ENCODE measurements around the gene TMEM254. TPM values are rescaled to one million over a fixed set of nuclear protein-coding genes. Genes with fewer than 3 reads are reported as not detected.
"Not testable (repeated sequence)": the region's sequence is repeated elsewhere in the genome, so short reads cannot be mapped to it uniquely, and the experiment has no call there.

TMEM254 gene
- total RNA-seq, 4 donors from 2014 or later, result 0.73 to 7.4 (median 4.8) TPM

DNA sequence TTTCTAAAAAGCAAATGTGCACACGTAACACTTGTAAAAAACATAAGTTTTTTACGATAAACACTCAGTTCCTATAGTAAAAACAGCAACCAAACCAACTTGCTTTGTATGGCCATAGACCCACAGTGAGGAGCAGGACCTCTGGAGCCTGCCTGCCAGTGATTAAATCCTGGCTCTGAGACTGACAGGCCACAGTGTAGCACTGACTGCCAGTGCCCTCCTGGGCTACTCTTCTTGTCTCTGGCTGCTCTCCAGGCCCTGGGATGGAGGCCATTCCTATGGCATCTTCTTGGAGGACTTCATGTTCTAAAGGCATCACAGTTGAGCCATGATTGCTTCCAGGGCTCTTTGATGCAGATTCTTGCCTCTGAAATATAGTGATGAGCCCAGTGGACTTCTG is 22.7 kb upstream of the TMEM254 start:
- ATAC-seq (no peak), DNase-seq (no peak)
- no peaks in the 10 kb centered on the region for H3K27me3 ChIP-seq
- in situ Hi-C loops (cut with MboI; ENCODE audit: low sequenced_read_pairs in 4 of 4) (loop anchor here in 1 of 4 donors (25.0 kb wide), 1 partner anchor 157 kb away; the partner anchor contains the start of gene ANXA11), intact Hi-C loops (cut with DNase I; ENCODE audit: low total_unique reads) (loop anchor here (5.0 kb wide), 1 partner anchor 82 kb away; no protein-coding TSS in a partner anchor)
- H3K4me3 ChIP-seq, result no peak overlapping the region
- no peak for TF ChIP-seq POLR2A (IDR thresholded peaks at IDR 0.05)
- TF ChIP-seq, protein P1, sequence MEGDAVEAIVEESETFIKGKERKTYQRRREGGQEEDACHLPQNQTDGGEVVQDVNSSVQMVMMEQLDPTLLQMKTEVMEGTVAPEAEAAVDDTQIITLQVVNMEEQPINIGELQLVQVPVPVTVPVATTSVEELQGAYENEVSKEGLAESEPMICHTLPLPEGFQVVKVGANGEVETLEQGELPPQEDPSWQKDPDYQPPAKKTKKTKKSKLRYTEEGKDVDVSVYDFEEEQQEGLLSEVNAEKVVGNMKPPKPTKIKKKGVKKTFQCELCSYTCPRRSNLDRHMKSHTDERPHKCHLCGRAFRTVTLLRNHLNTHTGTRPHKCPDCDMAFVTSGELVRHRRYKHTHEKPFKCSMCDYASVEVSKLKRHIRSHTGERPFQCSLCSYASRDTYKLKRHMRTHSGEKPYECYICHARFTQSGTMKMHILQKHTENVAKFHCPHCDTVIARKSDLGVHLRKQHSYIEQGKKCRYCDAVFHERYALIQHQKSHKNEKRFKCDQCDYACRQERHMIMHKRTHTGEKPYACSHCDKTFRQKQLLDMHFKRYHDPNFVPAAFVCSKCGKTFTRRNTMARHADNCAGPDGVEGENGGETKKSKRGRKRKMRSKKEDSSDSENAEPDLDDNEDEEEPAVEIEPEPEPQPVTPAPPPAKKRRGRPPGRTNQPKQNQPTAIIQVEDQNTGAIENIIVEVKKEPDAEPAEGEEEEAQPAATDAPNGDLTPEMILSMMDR (IDR thresholded peaks at IDR 0.05 in 4 of 5, conservative IDR thresholded peaks at IDR 0.05 in 1 of 5), result no peak
- no peaks in the 10 kb centered on the region for H3K9me3 ChIP-seq
- no peak overlapping the region for H3K27ac ChIP-seq
- no peaks in the 10 kb centered on the region for H3K4me1 ChIP-seq
- no peaks in the 10 kb centered on the region for H3K36me3 ChIP-seq

DNA sequence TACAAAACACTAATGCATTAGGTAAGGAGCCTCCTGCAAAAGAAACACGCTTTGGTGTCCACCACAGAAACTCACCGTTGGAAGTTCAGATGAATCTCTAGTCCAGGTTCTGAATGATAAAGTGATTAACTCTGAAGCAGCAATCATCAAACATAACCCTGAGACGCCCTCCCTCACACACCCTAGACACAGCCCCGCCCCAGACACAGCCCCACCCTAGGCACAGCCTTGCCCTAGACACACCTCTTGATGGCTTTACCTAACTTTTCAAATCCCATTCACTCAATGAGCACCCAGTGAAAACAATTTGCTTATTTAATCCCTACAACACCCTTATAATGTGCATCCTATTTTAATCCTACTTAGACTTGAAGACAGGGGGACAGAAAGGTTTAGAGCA is 21.3 kb upstream of the TMEM254 start:
- ATAC-seq (no peak), DNase-seq (no peak)
- Histone ChIP-seq H3K4me1 (no peaks in the 10 kb centered on the region), H3K36me3 (no peaks in the 10 kb centered on the region), H3K27me3 (no peaks in the 10 kb centered on the region), H3K27ac (no peak overlapping the region), H3K4me3 (no peak overlapping the region), H3K9me3 (no peaks in the 10 kb centered on the region)
- no peak for TF ChIP-seq POLR2A (IDR thresholded peaks at IDR 0.05)
- TF ChIP-seq, protein P1 (IDR thresholded peaks at IDR 0.05 in 4 of 5, conservative IDR thresholded peaks at IDR 0.05 in 1 of 5), result no peak
- intact Hi-C loops (cut with DNase I; ENCODE audit: low total_unique reads) (loop anchor here (5.0 kb wide), 1 partner anchor 80 kb away; no protein-coding TSS in a partner anchor), in situ Hi-C loops (cut with MboI; ENCODE audit: low sequenced_read_pairs in 4 of 4) (loop anchor here in 1 of 4 donors (25.0 kb wide), 1 partner anchor 155 kb away; the partner anchor contains the start of gene ANXA11)

DNA sequence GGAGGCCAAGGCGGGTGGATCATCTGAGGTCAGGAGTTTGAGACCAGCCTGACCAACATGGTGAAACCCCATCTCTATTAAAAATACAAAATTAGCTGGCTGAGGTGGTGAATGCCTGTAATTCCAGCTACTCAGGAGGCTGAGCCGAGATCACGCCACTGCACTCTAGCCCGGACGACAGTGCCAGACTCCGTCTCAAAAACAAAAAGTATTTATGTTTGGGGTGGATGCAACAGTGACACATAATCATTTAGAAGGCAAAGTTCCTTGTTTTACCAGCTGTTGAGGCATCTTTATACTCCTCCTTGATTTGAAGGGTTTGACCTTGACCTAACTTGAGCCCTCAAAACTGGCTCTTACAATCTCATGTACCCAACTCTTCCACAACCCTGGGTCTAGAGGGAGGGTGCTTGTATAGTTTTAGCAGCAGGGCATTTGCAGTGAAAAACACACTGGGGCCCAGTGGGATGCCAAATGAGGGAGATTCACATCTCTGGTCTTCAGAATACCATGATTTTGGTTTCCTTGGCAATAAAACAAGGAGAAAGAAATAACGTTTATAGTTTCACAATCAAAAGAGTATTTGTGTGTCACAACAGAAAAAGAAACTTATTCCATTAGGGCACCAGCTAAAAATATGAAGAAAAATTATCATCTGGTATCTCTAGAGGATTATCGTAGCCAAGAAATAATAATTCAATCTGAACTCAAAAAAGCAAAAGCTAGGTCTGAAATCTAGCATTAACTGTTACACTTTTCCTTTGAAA is 14.2 kb upstream of the TMEM254 start:
- intact Hi-C loops (cut with DNase I; ENCODE audit: low total_unique reads) (no loop called here), in situ Hi-C loops (cut with MboI; ENCODE audit: low sequenced_read_pairs in 4 of 4) (loop anchor here in 1 of 4 donors (25.0 kb wide), 1 partner anchor 148 kb away; the partner anchor contains the start of gene ANXA11)

DNA sequence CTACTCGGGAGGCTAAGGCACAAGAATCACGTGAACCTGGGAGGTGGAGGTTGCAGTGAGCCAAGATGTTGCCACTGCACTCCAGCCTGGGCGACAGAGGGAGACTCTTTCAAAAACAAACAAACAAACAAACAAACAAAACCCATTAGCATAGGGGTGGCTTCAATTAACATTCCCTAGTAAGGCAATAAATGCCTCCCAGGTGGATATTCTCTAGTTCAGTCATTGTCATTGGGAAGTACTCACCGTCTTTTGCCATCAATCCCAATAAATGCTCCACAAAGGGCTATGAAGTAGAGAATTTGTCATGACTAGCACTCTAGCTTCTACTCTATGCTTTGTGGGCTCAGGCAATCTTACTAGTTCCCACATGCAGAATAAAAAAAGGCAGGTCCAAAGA is 11.7 kb upstream of the TMEM254 start:
- Histone ChIP-seq H3K27me3 (no peaks in the 10 kb centered on the region), H3K36me3 (no peaks in the 10 kb centered on the region), H3K4me1 (peaks cover 0 to 3% of the 10 kb centered on the region in 2 donors), H3K4me3 (no peak overlapping the region), H3K27ac (no peak overlapping the region), H3K9me3 (no peaks in the 10 kb centered on the region)
- ATAC-seq (no peak), DNase-seq (no peak)
- in situ Hi-C loops (cut with MboI; ENCODE audit: low sequenced_read_pairs in 4 of 4) (loop anchor here in 1 of 4 donors (25.0 kb wide), 1 partner anchor 145 kb away; the partner anchor contains the start of gene ANXA11), intact Hi-C loops (cut with DNase I; ENCODE audit: low total_unique reads) (no loop called here)
- TF ChIP-seq, protein P1 (IDR thresholded peaks at IDR 0.05 in 4 of 5, conservative IDR thresholded peaks at IDR 0.05 in 1 of 5), result no peak
- TF ChIP-seq POLR2A (IDR thresholded peaks at IDR 0.05), result no peak

More for the DNA sequence above, 14.2 kb upstream of the TMEM254 start:
- no peak overlapping the region for H3K4me3 ChIP-seq
- DNase-seq (no peak), ATAC-seq (peak in 1 of 2 donors; percentile 36)
- H3K27ac ChIP-seq, result peak overlapping the region in 3 of 4 donors; percentile 2 to 62 (median 48)
- H3K36me3 ChIP-seq, result no peaks in the 10 kb centered on the region
- H3K9me3 ChIP-seq, result no peaks in the 10 kb centered on the region
- TF ChIP-seq POLR2A (IDR thresholded peaks at IDR 0.05), result no peak
- TF ChIP-seq, protein P1 (IDR thresholded peaks at IDR 0.05 in 4 of 5, conservative IDR thresholded peaks at IDR 0.05 in 1 of 5), result no peak
- no peaks in the 10 kb centered on the region for H3K27me3 ChIP-seq
- H3K4me1 ChIP-seq, result no peaks in the 10 kb centered on the region

DNA sequence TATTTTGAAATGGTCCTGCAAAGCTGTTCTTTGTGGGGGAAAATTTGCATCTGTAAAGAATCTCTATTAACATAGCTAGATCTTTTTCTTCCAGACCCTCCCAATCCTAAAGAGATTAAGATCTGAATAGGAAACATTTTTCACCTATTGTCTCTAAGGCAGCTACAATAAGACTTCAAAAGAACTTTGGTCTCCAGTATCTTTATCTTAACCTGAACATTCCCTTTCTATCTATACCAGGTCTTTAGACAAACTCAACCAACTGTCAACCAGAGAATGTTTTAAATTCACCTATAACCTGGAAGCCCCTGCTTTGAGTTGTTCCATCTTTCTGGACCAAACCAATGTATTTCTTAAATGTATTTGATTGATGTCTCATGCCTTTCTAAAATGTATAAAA is 10.6 kb upstream of the TMEM254 start:
- DNase-seq; ATAC-seq; H3K4me1 ChIP-seq; H3K9me3 ChIP-seq; H3K27me3 ChIP-seq; H3K36me3 ChIP-seq; H3K27ac ChIP-seq; intact Hi-C loops (cut with DNase I; ENCODE audit: low total_unique reads); H3K4me3 ChIP-seq: not testable (repeated sequence)
- in situ Hi-C loops (cut with MboI; ENCODE audit: low sequenced_read_pairs in 4 of 4), result loop anchor here in 1 of 4 donors (25.0 kb wide), 1 partner anchor 144 kb away; the partner anchor contains the start of gene ANXA11

All from gastrocnemius medialis (tissue), 4 donors.